HG02884 (cell line): Measurements from ENCODE around the gene SELPLG.
"Not testable (repeated sequence)": the region's sequence is repeated elsewhere in the genome, so short reads cannot be mapped to it uniquely, and the experiment has no call there.

ENCODE experiments used
- ATAC-seq: cut with Tn5 transposase; IDR thresholded peaks from one replicate; pipeline ENCODE4 v1.9.1; 2021; ENCODE audit warnings: mild to moderate bottlenecking, moderate library complexity; ENCODE audit not compliant: unreplicated experiment

The SELPLG gene

GRCh38 chr12:108638997-108639822 lies 5.5 kb upstream of the SELPLG start:
- no peak for ATAC-seq

DNA sequence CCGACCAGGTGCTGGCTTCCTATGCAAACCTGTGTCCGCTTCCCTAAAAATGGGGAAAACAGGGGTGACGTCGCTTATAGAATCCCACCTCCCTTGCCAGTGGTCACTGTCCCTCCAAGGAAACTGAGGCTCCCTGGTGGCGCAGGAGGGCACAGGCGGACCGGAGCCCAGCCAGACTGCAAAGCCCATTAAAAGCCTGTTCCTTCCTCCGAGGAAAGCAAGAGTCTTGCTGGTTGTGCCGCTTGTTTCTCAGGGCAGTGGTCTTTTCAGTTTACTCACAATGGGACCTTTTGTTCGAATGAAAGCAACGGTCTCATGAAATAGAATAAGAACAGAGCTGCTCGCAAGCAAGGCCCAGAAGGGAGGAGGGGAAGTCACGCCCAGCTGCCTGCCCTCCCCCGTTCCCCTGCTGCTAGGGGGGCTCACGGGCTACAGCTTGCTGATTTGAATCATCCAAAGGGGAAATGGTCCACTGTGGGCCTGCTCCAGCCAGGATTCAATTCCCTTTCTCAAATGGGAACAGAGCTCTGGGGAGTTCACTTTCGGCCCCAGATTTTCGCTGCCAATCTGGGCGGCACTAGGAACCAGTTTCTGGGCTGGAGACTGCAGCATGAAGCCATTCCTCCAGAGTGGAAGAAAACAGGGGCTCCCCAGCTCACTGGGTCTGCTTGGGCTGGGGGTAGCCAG lies 4.6 kb upstream of the SELPLG start:
- ATAC-seq, result no peak

- no peak for ATAC-seq
Observed at GRCh38 chr12:108637222-108637971, 3.7 kb upstream of the SELPLG start.

DNA sequence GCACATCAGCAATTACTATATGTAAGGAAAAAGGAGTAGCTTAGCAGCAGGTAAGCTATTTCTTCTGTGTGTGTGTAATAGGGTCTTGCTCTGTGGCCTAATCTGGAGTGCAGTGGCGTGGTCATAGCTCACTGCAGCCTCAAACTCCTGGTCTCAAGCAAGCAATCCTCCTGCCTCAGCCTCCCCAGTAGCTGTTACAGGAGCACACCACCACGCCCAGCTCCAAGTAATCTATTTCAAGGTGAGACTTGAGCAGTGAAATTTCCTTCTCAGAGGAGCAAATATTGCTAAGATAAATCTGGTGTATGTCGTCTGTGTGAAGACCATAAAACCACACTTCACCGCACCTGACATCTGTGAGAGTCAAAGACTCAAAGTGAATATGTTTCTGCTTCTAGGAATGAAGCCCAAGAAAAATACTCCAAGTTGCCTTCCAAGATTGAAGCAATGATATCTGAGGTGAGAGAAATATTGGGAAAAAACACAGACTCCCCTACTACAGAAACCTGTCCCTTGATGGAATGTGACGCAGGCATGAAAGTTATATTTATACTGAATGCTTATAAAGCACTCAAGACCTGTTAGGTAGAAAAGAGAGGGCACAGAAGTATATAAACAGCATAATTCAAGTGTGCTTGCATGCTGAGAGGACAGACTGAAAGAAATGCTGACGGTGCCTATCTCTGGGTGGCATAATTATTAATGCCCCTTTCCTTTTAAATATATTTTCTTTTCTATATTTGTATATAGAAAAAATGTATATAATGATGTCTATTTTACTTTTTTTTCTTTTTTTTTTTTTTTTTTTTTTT lies 2.5 kb upstream of the SELPLG start:
- ATAC-seq, result no peak

- peak; percentile 51 for ATAC-seq
Observed at GRCh38 chr12:108635201-108635996, 1.7 kb upstream of the SELPLG start.

- no peak for ATAC-seq
Observed at GRCh38 chr12:108634341-108634751, 652 bp upstream of the SELPLG start.

DNA sequence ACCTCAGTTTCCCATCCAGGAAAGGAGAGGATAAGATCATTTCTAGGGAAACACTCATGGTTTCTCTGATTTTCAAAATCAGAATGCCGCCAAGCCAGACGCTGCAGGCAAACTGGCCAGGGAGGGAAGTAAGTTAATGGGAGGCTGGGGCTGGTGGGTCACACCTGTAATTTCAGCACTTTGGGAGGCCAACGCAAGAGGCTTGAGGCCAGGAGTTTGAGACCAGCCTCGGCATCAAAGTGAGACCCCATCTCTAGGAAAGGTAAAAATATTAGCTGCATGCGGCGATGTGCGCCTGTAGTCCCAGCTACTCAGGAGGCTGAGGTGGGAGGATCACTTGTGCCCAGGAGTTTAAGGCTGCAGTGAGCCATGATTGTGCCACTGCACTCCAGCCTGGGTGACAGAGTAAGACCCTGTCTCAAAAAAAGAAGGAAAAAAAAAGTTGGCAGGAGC lies 587 bp downstream of the SELPLG start:
- no peak for ATAC-seq

DNA sequence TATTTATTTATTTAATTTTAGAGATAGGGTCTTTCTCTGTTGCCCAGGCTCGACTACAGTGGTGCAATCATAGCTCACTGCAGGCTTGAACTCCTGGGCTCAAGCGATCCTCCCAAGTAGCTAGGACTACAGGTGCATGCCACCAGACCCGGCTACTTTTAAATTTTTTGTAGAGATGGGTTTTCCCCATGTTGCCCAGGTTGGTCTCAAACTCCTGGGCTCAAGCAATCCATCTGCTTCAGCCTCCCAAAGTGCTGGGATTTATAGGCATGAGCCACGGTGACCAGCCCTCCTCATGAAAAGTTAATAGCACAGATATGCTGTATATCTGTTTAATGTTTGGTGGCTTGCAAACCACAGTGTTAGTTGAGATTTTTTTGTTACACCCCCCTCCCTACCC lies 2.4 kb downstream of the SELPLG start:
- not testable (repeated sequence) for ATAC-seq

GRCh38 chr12:108630481-108631207 lies 3.0 kb downstream of the SELPLG start:
- ATAC-seq, result no peak

GRCh38 chr12:108629824-108630476 lies 3.7 kb downstream of the SELPLG start:
- ATAC-seq, result no peak

DNA sequence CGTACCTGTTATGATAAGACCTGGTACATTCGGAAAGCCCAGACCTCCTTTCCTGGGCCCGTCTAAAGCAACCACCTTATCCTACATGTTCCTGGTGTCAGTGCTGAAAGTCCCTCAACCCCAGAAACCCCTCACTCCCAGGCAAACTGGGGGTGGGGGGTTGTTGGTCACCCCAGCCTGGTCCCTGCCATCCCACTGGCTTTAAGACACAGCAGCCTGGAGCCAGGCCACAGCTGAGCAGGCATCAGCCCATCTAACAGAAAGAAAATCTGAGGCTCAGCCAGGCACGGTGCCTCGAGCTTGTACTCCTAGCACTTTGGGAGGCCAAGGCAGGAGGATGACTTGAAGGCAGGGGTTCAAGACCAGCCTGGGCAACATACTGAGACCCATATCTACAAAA lies 4.5 kb downstream of the SELPLG start:
- no peak for ATAC-seq

DNA sequence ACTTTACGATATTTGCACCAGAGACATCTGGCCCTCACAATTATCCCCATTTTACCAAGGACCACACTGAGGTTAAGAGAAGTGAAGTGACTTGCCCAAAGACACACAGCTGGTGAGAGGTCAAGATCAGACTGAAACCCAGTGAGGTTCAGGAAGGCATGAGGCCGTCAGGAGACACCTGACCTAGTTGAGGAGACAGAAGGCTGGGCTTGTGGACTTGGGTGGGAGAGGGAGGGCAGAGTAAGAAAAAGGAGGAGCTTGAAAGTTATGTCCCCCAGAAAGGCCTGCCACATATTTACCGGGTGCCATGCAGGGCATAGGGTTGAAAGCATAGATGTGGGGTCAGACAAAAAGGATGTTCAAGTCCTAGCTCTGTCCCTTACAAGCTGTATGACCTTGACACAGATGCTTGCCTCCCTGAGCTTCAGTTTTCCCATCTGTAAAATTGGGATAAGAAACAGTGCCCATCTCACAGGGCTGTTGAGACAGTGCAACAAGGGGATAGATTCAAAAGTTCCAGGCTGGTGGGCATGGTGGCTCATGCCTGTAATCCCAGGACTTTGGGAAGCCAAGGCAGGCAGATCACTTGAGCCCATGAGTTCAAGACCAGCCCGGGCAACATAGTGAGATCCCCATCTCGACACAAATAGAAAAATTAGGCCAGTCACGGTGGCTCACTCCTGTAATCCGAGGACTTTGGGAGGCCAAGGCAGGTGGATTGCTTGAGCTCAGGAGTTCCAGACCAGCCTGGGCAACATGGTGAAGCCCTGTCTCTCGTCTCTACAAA lies 6.4 kb downstream of the SELPLG start:
- no peak for ATAC-seq

DNA sequence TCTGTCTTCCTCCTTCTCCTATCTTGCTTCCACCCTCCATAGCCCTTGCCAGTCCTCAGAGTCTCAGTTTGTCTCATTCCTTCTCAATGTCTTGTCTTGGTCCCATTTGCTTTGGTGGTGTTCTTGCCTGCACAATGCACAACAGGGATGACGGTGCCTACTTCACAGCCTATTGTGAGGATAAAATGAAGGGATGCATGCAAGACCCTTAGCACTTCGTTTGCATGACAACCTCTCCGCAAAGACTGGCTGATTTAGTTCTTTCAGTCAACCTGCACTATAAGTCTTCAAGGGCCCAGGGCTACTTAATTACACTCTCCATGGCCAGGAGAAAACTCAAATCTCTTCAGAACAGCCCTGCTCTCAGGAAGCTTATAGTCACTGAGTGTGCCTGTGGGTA lies 8.5 kb downstream of the SELPLG start:
- no peak for ATAC-seq

- ATAC-seq, result no peak
Observed at GRCh38 chr12:108623577-108623976, 10.1 kb downstream of the SELPLG start.

DNA sequence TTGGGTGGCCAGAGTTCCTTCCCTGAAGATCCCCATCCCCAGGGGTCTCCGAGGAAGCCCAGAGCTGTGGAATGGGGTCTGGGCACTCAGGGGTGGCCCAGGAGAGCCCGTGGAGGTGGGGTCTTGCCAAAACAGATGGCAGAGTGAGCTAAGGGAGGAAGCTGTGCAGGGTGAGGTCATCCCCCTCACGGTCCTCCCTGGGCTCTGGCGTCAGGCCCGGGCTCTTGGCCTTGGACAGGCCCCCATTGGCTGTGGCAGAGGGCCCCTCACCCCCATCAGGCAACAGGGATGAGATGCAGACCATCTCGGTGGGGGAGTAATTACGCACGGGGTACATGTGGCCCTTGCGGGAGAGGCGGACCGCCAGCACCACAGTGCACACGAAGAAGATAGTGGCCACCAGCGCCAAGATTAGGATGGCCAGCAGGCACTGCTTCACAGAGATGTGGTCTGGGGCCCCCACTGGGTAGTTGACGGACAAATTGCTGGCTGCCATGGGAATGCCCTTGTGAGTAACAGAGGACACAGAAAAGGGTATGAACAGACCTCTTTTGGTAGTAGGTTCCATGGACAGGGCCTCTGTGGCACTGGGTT lies 10.7 kb downstream of the SELPLG start:
- no peak for ATAC-seq

GRCh38 chr12:108622421-108622820 lies 11.3 kb downstream of the SELPLG start:
- no peak for ATAC-seq

DNA sequence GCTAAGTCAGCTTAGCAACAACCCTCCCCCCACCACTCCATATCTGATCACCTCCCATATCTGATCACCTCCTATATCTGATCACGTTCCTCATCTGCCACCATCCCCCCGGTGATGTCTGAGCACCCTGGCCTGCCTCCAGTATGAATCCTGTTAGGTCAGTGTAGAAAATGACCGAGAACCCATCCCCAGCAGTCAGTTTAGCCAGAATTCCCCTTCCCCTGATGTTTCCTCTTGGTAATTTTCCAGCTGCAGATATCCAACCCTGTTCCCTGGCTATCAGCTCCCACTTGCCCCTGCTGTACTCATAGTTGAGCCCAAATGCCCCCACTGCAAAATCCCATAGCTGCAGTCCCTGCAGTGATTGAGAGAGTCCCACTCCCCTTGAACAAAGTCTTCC lies 12.5 kb downstream of the SELPLG start:
- ATAC-seq, result no peak
